Heart right ventricle (tissue), 16 donors: ENCODE data around the gene IRX6. TPM values are rescaled to one million over a fixed set of nuclear protein-coding genes. Genes with fewer than 3 reads are reported as not detected.
A peak's percentile ranks its signal among the peaks of the same experiment; 100 is the strongest.

ENCODE experiments used
- ATAC-seq, 8 donors: fragments of 200-7000 bp; cut with Tn5 transposase; one replicate each; pipeline ENCODE4 v1.9.1; 2020; ENCODE audit warnings: mild to moderate bottlenecking in 8 of 8, moderate library complexity in 8 of 8, moderate number of reproducible peaks in 1 of 8
- DNase-seq, 2 donors: peaks; one replicate each; pipeline ENCODE4 v3.0.0-alpha.2; 2020
- H3K27ac ChIP-seq, 10 donors: fragments of 200-600 bp; sonication (generic) in 2 of 10; one replicate each; pipeline versions ENCODE4 v1.5.0 to v1.8.0; 2020 to 2022; ENCODE audit warnings: mild to moderate bottlenecking in 3 of 10
- H3K27me3 ChIP-seq, 7 donors: fragments of 200-600 bp; one replicate each; pipeline ENCODE4 v1.8.0; 2021 to 2022; ENCODE audit warnings: mild to moderate bottlenecking in 2 of 7
- H3K36me3 ChIP-seq, 9 donors: fragments of 200-600 bp; sonication (generic) in 1 of 9; one replicate each; pipeline versions ENCODE4 v1.5.0 to v1.8.0; 2020 to 2022; ENCODE audit warnings: mild to moderate bottlenecking in 2 of 9
- H3K4me1 ChIP-seq, 9 donors: fragments of 200-600 bp; sonication (generic) in 1 of 9; one replicate each; pipeline versions ENCODE4 v1.5.0 to v1.8.0; 2020 to 2022; ENCODE audit warnings: mild to moderate bottlenecking in 4 of 9
- H3K4me3 ChIP-seq, 10 donors: fragments of 200-600 bp; sonication (generic) in 2 of 10; one replicate each; pipeline versions ENCODE4 v1.5.0 to v1.8.0; 2020 to 2022; ENCODE audit warnings: mild to moderate bottlenecking in 7 of 10, moderate library complexity in 2 of 10
- H3K9me3 ChIP-seq, 11 donors: fragments of 200-600 bp in 10 of 11; sonication (generic) in 2 of 11; one replicate each; pipeline versions ENCODE4 v1.5.0 to v1.8.0; 2013 to 2022; ENCODE audit warnings: mild to moderate bottlenecking in 2 of 11, control low read depth in 1 of 11, moderate library complexity in 1 of 11
- CTCF ChIP-seq, 9 donors: fragments of 200-600 bp; sonication (generic) in 2 of 9; IDR thresholded peaks; one replicate each; pipeline versions ENCODE4 v1.5.0 to v1.8.0; 2021 to 2022; ENCODE audit warnings: antibody characterized with exemption in 9 of 9, mild to moderate bottlenecking in 5 of 9, moderate library complexity in 1 of 9
- WGBS, 2 donors: extraction: QIAGEN DNeasy Blood & Tissue Kit; methylation state at CpG; one replicate each; pipeline ENCODE4 v1.1.7; 2013; ENCODE audit warnings: inconsistent platforms in 1 of 2; 5-methylcytosine and 5-hydroxymethylcytosine counted together
- intact Hi-C, 10 donors: fragments of 100-400 bp; cut with DNase I; formaldehyde crosslinking; loops; one replicate each; pipeline versions ENCODE4 v1.11.1 to v1.14.2; 2022
- polyA plus RNA-seq, 2 donors: library from polyadenylated mRNA; stranded (reverse); fragments of 200-250 nt; gene quantifications; one replicate each; pipeline ENCODE4 v1.2.3, GENCODE V29; 2013
- total RNA-seq, 10 donors: library from RNA; stranded (reverse); fragmentation: NEBNext Ultra II Directional in 3 of 10; extraction: Animal tissue kit (Norgen Biotek cat#: 25700) in 3 of 10; gene quantifications; one replicate each; pipeline versions ENCODE4 v1.2.1 to v1.2.4, GENCODE V29; 2021 to 2023
- donor health status: Arrhythmogenic right ventricular cardiomyopathy.
- donor health status: ischemic (EF 13 %, LVEDD 7.1; RV severe dilation, severe dysfunction).
- donor health status: healthy with polysubstance abuse.
- donor health status: DM: no; HTN: yes; CAD: no.
- donor health status: DM: no; HTN: no; CAD: no.
- donor health status: ischemic (EF 25% LVEDD 6.9; RV normal size, moderate dysfunction).
- donor health status: ischemic (EF 25% LVEDD 5.7; RV mildly dilated, moderate dysfunction).
- donor health status: healthy.
- donor health status: DM: yes; HTN: yes; CAD: no.
- donor health status: Ischemic cardiomyopathy.
- donor health status: ischemic (EF 35%, LVEDD 5.7; RV mildly dilated, moderate dysfunction).
- donor health status: nonischemic (EF 11% LVEDD 7.7; RV severe dilation, severe dysfunction).
- donor health status: DM: yes; HTN: yes; CAD: no.
- donor health status: PGD.
- donor health status: ischemic (EF 29% LVEDD 5.4; RV normal size, mild dysfunction).
- donor health status: nonischemic (EF 23%, LVEDD 6.1; RV moderate dilation, normal function).

IRX6 gene
- total and polyA plus RNA-seq, 12 donors = 0.18 to 28.1 (median 12.5) TPM

GRCh38 chr16:55359946-55360345, 35.9 kb downstream of the IRX6 start:
- intact Hi-C loops = loop anchor here in 2 of 10 donors (10.0 kb wide), 2 partner anchors 425 to 1075 kb away; partner anchors contain the start of genes IRX3 (in 1 of the 2) and IRX5 (in 1 of the 2)
- H3K4me3 ChIP-seq = no peak overlapping the region
- no peaks in the 10 kb centered on the region for H3K4me1 ChIP-seq
- H3K36me3 ChIP-seq = no peaks in the 10 kb centered on the region
- H3K9me3 ChIP-seq = no peaks in the 10 kb centered on the region
- DNase-seq = no peak
- no peak overlapping the region for H3K27ac ChIP-seq
- 82 to 86% methylated on average over 2 of the region's 2 CpGs for WGBS, 2 donors
- no peaks in the 10 kb centered on the region for H3K27me3 ChIP-seq
- no peak for TF ChIP-seq CTCF (IDR thresholded peaks at IDR 0.05)
- ATAC-seq = no peak

GRCh38 chr16:55364811-55365210, 40.8 kb downstream of the IRX6 start:
- intact Hi-C loops = loop anchor here in 5 of 10 donors (5.0 to 10.0 kb wide), 5 partner anchors 43 to 1080 kb away; partner anchors contain the start of genes IRX5 (in 2 of the 5), IRX3 (in 1 of the 5) and IRX6 (in 1 of the 5)
- Histone ChIP-seq H3K4me3 (no peak overlapping the region), H3K27me3 (peaks cover 0 to 30% (median 0%) of the 10 kb centered on the region in 7 donors), H3K9me3 (no peaks in the 10 kb centered on the region), H3K36me3 (no peaks in the 10 kb centered on the region), H3K27ac (no peak overlapping the region), H3K4me1 (peaks cover 0 to 31% (median 26%) of the 10 kb centered on the region in 9 donors)
- ATAC-seq = no peak
- TF ChIP-seq CTCF (IDR thresholded peaks at IDR 0.05) = no peak
- WGBS, 2 donors = 82 to 84% methylated on average over 5 of the region's 5 CpGs
- DNase-seq = no peak

- peak overlapping the region in 5 of 10 donors; percentile 7 to 82 (median 64) for H3K27ac ChIP-seq
- peak in 4 of 8 donors; percentile 21 to 50 (median 34) for ATAC-seq
- TF ChIP-seq CTCF (IDR thresholded peaks at IDR 0.05) = no peak
- H3K27me3 ChIP-seq = peaks cover 0 to 55% (median 0%) of the 10 kb centered on the region in 7 donors
- H3K4me3 ChIP-seq = no peak overlapping the region
- no peaks in the 10 kb centered on the region for H3K36me3 ChIP-seq
- H3K4me1 ChIP-seq = peaks cover 0 to 47% (median 27%) of the 10 kb centered on the region in 9 donors
- no peaks in the 10 kb centered on the region for H3K9me3 ChIP-seq
- 29 to 34% methylated on average over 4 of the region's 4 CpGs for WGBS, 2 donors
- intact Hi-C loops = loop anchor here in 5 of 10 donors (5.0 to 10.0 kb wide), 5 partner anchors 45 to 1083 kb away; partner anchors contain the start of genes IRX5 (in 2 of the 5), IRX3 (in 1 of the 5) and IRX6 (in 1 of the 5)
- DNase-seq = no peak
Measured at GRCh38 chr16:55367301-55367811, 43.4 kb downstream of the IRX6 start.

- Histone ChIP-seq H3K27ac (peak overlapping the region in 5 of 10 donors; percentile 3 to 82 (median 64)), H3K27me3 (peaks cover 0 to 60% (median 0%) of the 10 kb centered on the region in 7 donors), H3K36me3 (no peaks in the 10 kb centered on the region), H3K4me3 (no peak overlapping the region), H3K9me3 (no peaks in the 10 kb centered on the region), H3K4me1 (peaks cover 0 to 54% (median 27%) of the 10 kb centered on the region in 9 donors)
- 34 to 54% methylated on average over 4 of the region's 4 CpGs for whole genome bisulfite sequencing, 2 donors
- intact Hi-C loops = loop anchor here in 5 of 10 donors (5.0 to 10.0 kb wide), 5 partner anchors 46 to 1083 kb away; partner anchors contain the start of genes IRX5 (in 2 of the 5), IRX3 (in 1 of the 5) and IRX6 (in 1 of the 5)
- no peak for TF ChIP-seq CTCF (IDR thresholded peaks at IDR 0.05)
- ATAC-seq (peak in 1 of 8 donors; percentile 45), DNase-seq (no peak)
Measured at GRCh38 chr16:55367866-55368603, 44.0 kb downstream of the IRX6 start.
